ENCODE data around the gene CCN2. TPM values are rescaled to one million over a fixed set of nuclear protein-coding genes. Genes with fewer than 3 reads are reported as not detected.
A peak's percentile ranks its signal among the peaks of the same experiment; 100 is the strongest.
"Not testable (repeated sequence)": the region's sequence is repeated elsewhere in the genome, so short reads cannot be mapped to it uniquely, and the experiment has no call there.

CCN2 gene
- total RNA-seq, 1 donor from 2014 or later, result 83.1 TPM

GRCh38 chr6:131910956-131911355, 40.2 kb downstream of the CCN2 start:
- H3K9me3 ChIP-seq, result no peaks in the 10 kb centered on the region
- no peak for ATAC-seq
- no peak overlapping the region for H3K4me3 ChIP-seq
- H3K4me1 ChIP-seq, result no peaks in the 10 kb centered on the region
- no peak for DNase-seq
- H3K36me3 ChIP-seq, result no peaks in the 10 kb centered on the region
- intact Hi-C loops (cut with DNase I), result no loop called here
- TF ChIP-seq CTCF (IDR thresholded peaks at IDR 0.05), result no peak
- H3K27ac ChIP-seq, result no peak overlapping the region
- H3K27me3 ChIP-seq (ENCODE audit: low read depth), result peaks cover 16% of the 10 kb centered on the region

GRCh38 chr6:131910219-131910589, 41.0 kb downstream of the CCN2 start:
- H3K9me3 ChIP-seq, result no peaks in the 10 kb centered on the region
- DNase-seq (no peak), ATAC-seq (no peak)
- no peaks in the 10 kb centered on the region for H3K4me1 ChIP-seq
- H3K36me3 ChIP-seq, result no peaks in the 10 kb centered on the region
- intact Hi-C loops (cut with DNase I), result no loop called here
- no peak for TF ChIP-seq CTCF (IDR thresholded peaks at IDR 0.05)
- H3K27ac ChIP-seq, result no peak overlapping the region
- H3K4me3 ChIP-seq, result no peak overlapping the region
- H3K27me3 ChIP-seq (ENCODE audit: low read depth), result peaks cover 16% of the 10 kb centered on the region

DNA sequence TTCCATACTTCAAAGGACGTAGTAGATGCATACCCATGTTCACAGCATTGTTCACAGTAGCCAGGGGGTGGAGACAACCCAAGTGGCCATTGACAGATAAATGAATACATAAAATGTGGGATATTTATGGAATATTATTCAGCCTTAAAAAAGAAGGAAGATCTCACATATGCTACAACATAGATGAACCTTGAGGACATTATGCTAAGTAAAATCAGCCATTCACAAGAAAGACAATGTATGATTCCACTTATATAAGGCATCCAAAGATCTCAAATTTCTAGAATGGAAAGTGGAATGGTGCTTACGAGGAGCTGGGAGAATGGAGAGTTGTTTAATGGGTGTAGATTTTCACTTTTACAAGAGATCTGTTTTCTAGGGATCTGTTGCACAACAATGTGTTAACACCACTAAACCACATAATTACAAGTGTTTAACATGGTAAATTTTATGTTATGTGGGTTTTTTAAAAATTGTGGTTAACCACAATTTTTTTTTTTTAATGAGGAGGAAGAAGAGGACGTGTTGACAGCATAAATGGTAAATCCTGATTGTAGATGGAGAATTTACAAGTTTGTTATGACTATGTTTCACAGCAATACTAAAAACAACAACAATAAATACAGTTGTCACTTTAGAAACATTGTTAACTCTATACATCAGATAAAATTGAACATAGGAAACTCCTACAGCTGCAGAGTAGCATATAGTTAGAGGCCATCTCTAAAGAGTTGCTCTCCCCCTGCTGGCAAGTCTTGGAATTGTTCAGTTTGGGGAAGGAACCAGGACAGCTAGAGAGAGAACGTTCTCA, 41.6 kb downstream of the CCN2 start:
- no peak overlapping the region for H3K4me3 ChIP-seq
- TF ChIP-seq CTCF (IDR thresholded peaks at IDR 0.05), result peak; percentile 91
- no peaks in the 10 kb centered on the region for H3K9me3 ChIP-seq
- no peaks in the 10 kb centered on the region for H3K4me1 ChIP-seq
- no peak overlapping the region for H3K27ac ChIP-seq
- no peak for DNase-seq
- intact Hi-C loops (cut with DNase I), result no loop called here
- H3K36me3 ChIP-seq, result no peaks in the 10 kb centered on the region
- ATAC-seq, result peak; percentile 77 to 83
- peaks cover 16% of the 10 kb centered on the region for H3K27me3 ChIP-seq (ENCODE audit: low read depth)

- H3K9me3 ChIP-seq; DNase-seq; H3K4me3 ChIP-seq; H3K36me3 ChIP-seq; intact Hi-C loops (cut with DNase I); H3K4me1 ChIP-seq; H3K27ac ChIP-seq; ATAC-seq: not testable (repeated sequence)
- peaks cover 11% of the 10 kb centered on the region for H3K27me3 ChIP-seq (ENCODE audit: low read depth)
These were observed 42.4 kb downstream of the CCN2 start for GRCh38 chr6:131908787-131909186.

GRCh38 chr6:131903734-131904133, 47.4 kb downstream of the CCN2 start:
- DNase-seq; intact Hi-C loops (cut with DNase I); H3K27me3 ChIP-seq (ENCODE audit: low read depth); ATAC-seq; H3K4me3 ChIP-seq; H3K36me3 ChIP-seq; H3K27ac ChIP-seq; H3K4me1 ChIP-seq; H3K9me3 ChIP-seq: not testable (repeated sequence)

GRCh38 chr6:131901326-131901873, 49.8 kb downstream of the CCN2 start:
- H3K27ac ChIP-seq; H3K4me1 ChIP-seq; DNase-seq; H3K36me3 ChIP-seq; ATAC-seq; H3K27me3 ChIP-seq (ENCODE audit: low read depth); H3K4me3 ChIP-seq; intact Hi-C loops (cut with DNase I); H3K9me3 ChIP-seq: not testable (repeated sequence)

- Histone ChIP-seq H3K27ac (no peak overlapping the region), H3K27me3 (ENCODE audit: low read depth) (no peaks in the 10 kb centered on the region), H3K4me1 (no peaks in the 10 kb centered on the region), H3K4me3 (no peak overlapping the region), H3K36me3 (no peaks in the 10 kb centered on the region), H3K9me3 (no peaks in the 10 kb centered on the region)
- no peak for ATAC-seq
- DNase-seq, result no peak
- TF ChIP-seq CTCF (IDR thresholded peaks at IDR 0.05), result no peak
- intact Hi-C loops (cut with DNase I), result no loop called here
These were observed 50.9 kb downstream of the CCN2 start for GRCh38 chr6:131900231-131900630.
